ENCODE measurements around the gene TNFRSF1B.

The TNFRSF1B gene

DNA sequence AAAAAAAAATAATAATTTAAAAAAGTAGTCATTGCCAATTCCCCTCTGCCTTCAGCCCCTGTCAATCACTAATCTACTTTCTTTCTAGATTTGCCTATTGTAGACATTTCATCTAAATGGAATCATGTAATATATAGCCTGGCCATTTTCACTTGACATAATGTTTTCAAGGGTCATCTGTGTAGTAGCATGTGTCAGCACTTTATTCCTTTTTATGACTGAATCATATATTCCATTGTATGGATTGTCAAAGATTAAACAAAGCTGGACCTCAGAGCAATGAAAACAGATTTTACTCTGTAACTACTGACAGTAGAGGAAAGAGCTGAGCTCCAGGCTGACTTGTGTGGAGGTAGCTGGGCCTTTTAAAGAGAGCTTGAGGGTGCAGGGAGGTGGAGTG is 78.9 kb downstream of the TNFRSF1B start:
- H3K27me3 ChIP-seq (replicated peaks; ENCODE audit: insufficient read depth, low read length): no peaks in the 10 kb centered on the region
- no peaks in the 10 kb centered on the region for H4K20me1 ChIP-seq (ENCODE audit: insufficient read depth, low read length)
- no peaks in the 10 kb centered on the region for H3K79me2 ChIP-seq (ENCODE audit: low read length)
- H3K36me3 ChIP-seq (replicated peaks; ENCODE audit: insufficient read depth, low read length): no peaks in the 10 kb centered on the region
- H3K9me2 ChIP-seq (replicated peaks; ENCODE audit: insufficient read depth, low read length): no peaks in the 10 kb centered on the region
- no peak overlapping the region for H2AFZ ChIP-seq (ENCODE audit: low read length)
- no peak overlapping the region for H3K4me3 ChIP-seq (ENCODE audit: low read length)
- no peak overlapping the region for H3K9ac ChIP-seq (ENCODE audit: low read length)
- no peaks in the 10 kb centered on the region for H3F3A ChIP-seq (ENCODE audit: insufficient read depth, low read length)
- no peak overlapping the region for H3K27ac ChIP-seq (ENCODE audit: low read length)
- TF ChIP-seq EZH2phosphoT487 (IDR thresholded peaks at IDR 0.05; ENCODE audit: low read length) (no peak), EZH2 (optimal IDR thresholded peaks at IDR 0.05; ENCODE audit: low read depth, low read length) (no peak)
- TF ChIP-seq, protein P1, sequence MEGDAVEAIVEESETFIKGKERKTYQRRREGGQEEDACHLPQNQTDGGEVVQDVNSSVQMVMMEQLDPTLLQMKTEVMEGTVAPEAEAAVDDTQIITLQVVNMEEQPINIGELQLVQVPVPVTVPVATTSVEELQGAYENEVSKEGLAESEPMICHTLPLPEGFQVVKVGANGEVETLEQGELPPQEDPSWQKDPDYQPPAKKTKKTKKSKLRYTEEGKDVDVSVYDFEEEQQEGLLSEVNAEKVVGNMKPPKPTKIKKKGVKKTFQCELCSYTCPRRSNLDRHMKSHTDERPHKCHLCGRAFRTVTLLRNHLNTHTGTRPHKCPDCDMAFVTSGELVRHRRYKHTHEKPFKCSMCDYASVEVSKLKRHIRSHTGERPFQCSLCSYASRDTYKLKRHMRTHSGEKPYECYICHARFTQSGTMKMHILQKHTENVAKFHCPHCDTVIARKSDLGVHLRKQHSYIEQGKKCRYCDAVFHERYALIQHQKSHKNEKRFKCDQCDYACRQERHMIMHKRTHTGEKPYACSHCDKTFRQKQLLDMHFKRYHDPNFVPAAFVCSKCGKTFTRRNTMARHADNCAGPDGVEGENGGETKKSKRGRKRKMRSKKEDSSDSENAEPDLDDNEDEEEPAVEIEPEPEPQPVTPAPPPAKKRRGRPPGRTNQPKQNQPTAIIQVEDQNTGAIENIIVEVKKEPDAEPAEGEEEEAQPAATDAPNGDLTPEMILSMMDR (IDR thresholded peaks at IDR 0.05; ENCODE audit: low read length): no peak
- DNase-seq: no peak
- H3K4me1 ChIP-seq (ENCODE audit: low read length): no peaks in the 10 kb centered on the region
- H3K9me3 ChIP-seq (replicated peaks; ENCODE audit: insufficient read depth, low read length): no peaks in the 10 kb centered on the region
- no peak overlapping the region for H3K4me2 ChIP-seq (ENCODE audit: low read depth, low read length)

GRCh38 chr1:12246584-12246983 is 79.8 kb downstream of the TNFRSF1B start:
- no peak overlapping the region for H3K4me3 ChIP-seq (ENCODE audit: low read length)
- H3K4me2 ChIP-seq (ENCODE audit: low read depth, low read length): no peak overlapping the region
- no peaks in the 10 kb centered on the region for H3K9me3 ChIP-seq (replicated peaks; ENCODE audit: insufficient read depth, low read length)
- no peaks in the 10 kb centered on the region for H3K9me2 ChIP-seq (replicated peaks; ENCODE audit: insufficient read depth, low read length)
- H3K27ac ChIP-seq (ENCODE audit: low read length): no peak overlapping the region
- no peaks in the 10 kb centered on the region for H3K27me3 ChIP-seq (replicated peaks; ENCODE audit: insufficient read depth, low read length)
- no peak overlapping the region for H2AFZ ChIP-seq (ENCODE audit: low read length)
- no peaks in the 10 kb centered on the region for H3K79me2 ChIP-seq (ENCODE audit: low read length)
- no peak for DNase-seq
- no peaks in the 10 kb centered on the region for H3K4me1 ChIP-seq (ENCODE audit: low read length)
- no peaks in the 10 kb centered on the region for H3F3A ChIP-seq (ENCODE audit: insufficient read depth, low read length)
- no peaks in the 10 kb centered on the region for H3K36me3 ChIP-seq (replicated peaks; ENCODE audit: insufficient read depth, low read length)
- H4K20me1 ChIP-seq (ENCODE audit: insufficient read depth, low read length): no peaks in the 10 kb centered on the region
- TF ChIP-seq EZH2 (optimal IDR thresholded peaks at IDR 0.05; ENCODE audit: low read depth, low read length): no peak
- TF ChIP-seq, protein P1 (IDR thresholded peaks at IDR 0.05; ENCODE audit: low read length): no peak
- no peak for TF ChIP-seq EZH2phosphoT487 (IDR thresholded peaks at IDR 0.05; ENCODE audit: low read length)
- no peak overlapping the region for H3K9ac ChIP-seq (ENCODE audit: low read length)

DNA sequence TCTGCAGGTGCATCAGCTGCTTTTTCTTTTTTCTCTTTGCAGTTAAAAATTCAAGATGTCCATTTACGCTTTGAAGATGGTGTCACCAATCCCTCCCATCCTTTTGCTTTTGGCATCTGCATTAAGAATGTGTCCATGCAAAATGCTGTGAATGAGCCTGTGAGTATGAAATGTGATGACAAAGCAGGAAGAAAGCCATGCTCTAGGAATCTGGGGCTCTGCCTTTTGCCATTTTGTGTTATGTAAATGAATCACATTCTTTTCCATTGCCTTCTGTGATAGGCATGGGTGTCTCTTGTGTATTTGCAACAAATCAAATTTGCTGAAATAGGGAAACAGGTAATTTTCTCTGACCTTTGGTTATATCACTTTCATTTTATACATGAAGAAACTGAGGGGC is 82.4 kb downstream of the TNFRSF1B start:
- no peak overlapping the region for H3K27ac ChIP-seq (ENCODE audit: low read length)
- H2AFZ ChIP-seq (ENCODE audit: low read length): no peak overlapping the region
- H3K4me2 ChIP-seq (ENCODE audit: low read depth, low read length): no peak overlapping the region
- no peaks in the 10 kb centered on the region for H3F3A ChIP-seq (ENCODE audit: insufficient read depth, low read length)
- H3K36me3 ChIP-seq (replicated peaks; ENCODE audit: insufficient read depth, low read length): no peaks in the 10 kb centered on the region
- no peak overlapping the region for H3K9ac ChIP-seq (ENCODE audit: low read length)
- no peaks in the 10 kb centered on the region for H3K9me2 ChIP-seq (replicated peaks; ENCODE audit: insufficient read depth, low read length)
- TF ChIP-seq EZH2phosphoT487 (IDR thresholded peaks at IDR 0.05; ENCODE audit: low read length) (no peak), EZH2 (optimal IDR thresholded peaks at IDR 0.05; ENCODE audit: low read depth, low read length) (no peak)
- TF ChIP-seq, protein P1 (IDR thresholded peaks at IDR 0.05; ENCODE audit: low read length): no peak
- H4K20me1 ChIP-seq (ENCODE audit: insufficient read depth, low read length): no peaks in the 10 kb centered on the region
- no peak overlapping the region for H3K4me3 ChIP-seq (ENCODE audit: low read length)
- no peaks in the 10 kb centered on the region for H3K27me3 ChIP-seq (replicated peaks; ENCODE audit: insufficient read depth, low read length)
- no peaks in the 10 kb centered on the region for H3K9me3 ChIP-seq (replicated peaks; ENCODE audit: insufficient read depth, low read length)
- no peak for DNase-seq
- H3K79me2 ChIP-seq (ENCODE audit: low read length): no peaks in the 10 kb centered on the region
- no peaks in the 10 kb centered on the region for H3K4me1 ChIP-seq (ENCODE audit: low read length)
